HepG2 (cell line): ENCODE data around the gene DICER1. TPM values are rescaled to one million over a fixed set of nuclear protein-coding genes. Genes with fewer than 3 reads are reported as not detected.

Experiments
- ASH2L ChIP-seq: fragments of 300-600, 200-600 bp; sonication (generic); IDR thresholded peaks from 2 replicates; pipeline ENCODE4 v1.7.0; 2017; ENCODE audit warnings: low read depth, mild to moderate bottlenecking, moderate library complexity, mixed read lengths, low read length; ENCODE audit not compliant: insufficient read length
- ATF7-NPFF ChIP-seq: sonication (generic); formaldehyde crosslinking; IDR thresholded peaks from 2 replicates; pipeline ENCODE4 v1.8.1; 2023; ENCODE audit warnings: mild to moderate bottlenecking, low read depth, missing genetic modification reagents, moderate library complexity
- EZH2 ChIP-seq: conservative IDR thresholded peaks from 2 replicates; pipeline ENCODE4 v1.6.1; 2012; ENCODE audit warnings: mild to moderate bottlenecking, low read depth, low read length, moderate library complexity
- HIC2 ChIP-seq: sonication (generic); formaldehyde crosslinking; IDR thresholded peaks from 2 replicates; pipeline ENCODE4 v1.9.0; 2022; ENCODE audit warnings: low read depth, missing genetic modification reagents
- HNF4G ChIP-seq, 2 experiments: sonication (generic) in 1 of 2; formaldehyde crosslinking in 1 of 2; IDR thresholded peaks; 2 replicates each; pipeline versions ENCODE4 v1.4.0 to v1.6.1; 2011 to 2020; ENCODE audit warnings: borderline replicate concordance in 2 of 2, low read depth in 2 of 2, mild to moderate bottlenecking in 2 of 2, low read length in 1 of 2, missing genetic modification reagents in 1 of 2, moderate library complexity in 1 of 2
- HNRNPH1 ChIP-seq: fragments of 200-400 bp; formaldehyde crosslinking; optimal IDR thresholded peaks from 2 replicates; pipeline ENCODE3; 2017; ENCODE audit warnings: mild to moderate bottlenecking, low read depth, low read length
- HNRNPL ChIP-seq: fragments of 200-400 bp; formaldehyde crosslinking; IDR thresholded peaks from 2 replicates; pipeline ENCODE4 v1.6.1; 2017; ENCODE audit warnings: mild to moderate bottlenecking, low read depth, low read length
- LCORL ChIP-seq, 2 experiments: fragments of 450-650 bp in 1 of 2; sonication (generic) in 1 of 2; formaldehyde crosslinking in 1 of 2; IDR thresholded peaks; 2 replicates each; pipeline versions ENCODE4 v1.5.0 to v1.6.1; 2017 to 2020; ENCODE audit warnings: antibody characterized with exemption in 1 of 2, missing genetic modification reagents in 1 of 2
- MAFF ChIP-seq: IDR thresholded peaks from 2 replicates; pipeline ENCODE4 v1.6.1; 2011; ENCODE audit warnings: low read depth, low read length, improper control_type of control experiment
- MEIS1 ChIP-seq: sonication (generic); formaldehyde crosslinking; IDR thresholded peaks from 2 replicates; pipeline ENCODE4 v1.9.0; 2021; ENCODE audit warnings: mild to moderate bottlenecking, missing genetic modification reagents, moderate library complexity, borderline replicate concordance
- RELA ChIP-seq: sonication (generic); formaldehyde crosslinking; IDR thresholded peaks from 2 replicates; pipeline ENCODE4 v1.4.0; 2020; ENCODE audit warnings: missing genetic modification reagents
- SIX1 ChIP-seq: sonication (generic); formaldehyde crosslinking; IDR thresholded peaks from 2 replicates; pipeline ENCODE4 v1.4.0; 2020; ENCODE audit warnings: missing genetic modification reagents, borderline replicate concordance
- SUZ12 ChIP-seq: fragments of 150-350 bp; IDR thresholded peaks from 2 replicates; pipeline ENCODE4 v1.6.1; 2014; ENCODE audit warnings: low read depth, low read length
- ZBTB14 ChIP-seq: sonication (generic); formaldehyde crosslinking; IDR thresholded peaks from 2 replicates; pipeline ENCODE4 v1.4.0; 2020; ENCODE audit warnings: missing genetic modification reagents
- ZBTB42 ChIP-seq: sonication (generic); formaldehyde crosslinking; IDR thresholded peaks from 2 replicates; pipeline ENCODE4 v1.5.0; 2020; ENCODE audit warnings: mild to moderate bottlenecking, missing genetic modification reagents
- ZEB1 ChIP-seq: IDR thresholded peaks from 2 replicates; pipeline ENCODE4 v1.6.1; 2012; ENCODE audit warnings: mild to moderate bottlenecking, low read depth, inconsistent platforms; ENCODE audit not compliant: insufficient replicate concordance
- ZNF101 ChIP-seq: sonication (generic); formaldehyde crosslinking; IDR thresholded peaks from 2 replicates; pipeline ENCODE4 v1.4.0; 2020; ENCODE audit warnings: mild to moderate bottlenecking, low read depth, missing genetic modification reagents, borderline replicate concordance
- ZNF563 ChIP-seq: sonication (generic); formaldehyde crosslinking; IDR thresholded peaks from 2 replicates; pipeline ENCODE4 v1.8.0; 2022; ENCODE audit warnings: mild to moderate bottlenecking, moderate library complexity, missing genetic modification reagents
- ZNF644 ChIP-seq: IDR thresholded peaks from 2 replicates; pipeline ENCODE4 v1.6.1; 2016; ENCODE audit warnings: low read depth
- ZNF75D ChIP-seq: sonication (generic); formaldehyde crosslinking; IDR thresholded peaks from 2 replicates; pipeline ENCODE4 v1.8.1; 2023; ENCODE audit warnings: missing genetic modification reagents, mild to moderate bottlenecking, borderline replicate concordance
- ZNF790 ChIP-seq: sonication (generic); formaldehyde crosslinking; IDR thresholded peaks from 2 replicates; pipeline ENCODE4 v1.8.0; 2022; ENCODE audit warnings: missing genetic modification reagents, mild to moderate bottlenecking, borderline replicate concordance
- ZSCAN22 ChIP-seq: sonication (generic); formaldehyde crosslinking; IDR thresholded peaks from 2 replicates; pipeline ENCODE4 v1.4.0; 2020; ENCODE audit warnings: mild to moderate bottlenecking, missing genetic modification reagents
- polyA plus RNA-seq, 8 experiments: library from polyadenylated mRNA; depleted of rRNA in 3 of 8; stranded (reverse) in 7 of 8; unstranded in 1 of 8; fragments of >200 nt; fragmentation: Illumina TruSeq in 4 of 8; extraction: Trizol in 4 of 8; gene quantifications; 2 replicates each; pipeline versions ENCODE4 v1.2.1 to v1.2.3, GENCODE V29; 2011 to 2016; ENCODE audit warnings: low read depth in 4 of 8, missing spikeins in 1 of 8, mixed read lengths in 1 of 8; ENCODE audit not compliant: insufficient read depth in 1 of 8
- total RNA-seq, 5 experiments: library from RNA; depleted of rRNA; stranded (reverse); fragments of >200 nt; fragmentation: Illumina TruSeq; extraction: Trizol; gene quantifications; 2 replicates each; pipeline ENCODE4 v1.2.3, GENCODE V29; 2016; ENCODE audit warnings: low read depth in 1 of 5
- TF ChIP-seq, protein P1 (sequence below): sonication (generic); formaldehyde crosslinking; IDR thresholded peaks from 2 replicates; pipeline ENCODE4 v1.4.0; 2020; ENCODE audit warnings: mild to moderate bottlenecking, missing genetic modification reagents

Gene DICER1
- total and polyA plus RNA-seq, 2 of the 13 experiments (the other 11 are each of a cell fraction or from before 2014, with no cell fraction given) = 31.8 to 61.9 TPM

DNA sequence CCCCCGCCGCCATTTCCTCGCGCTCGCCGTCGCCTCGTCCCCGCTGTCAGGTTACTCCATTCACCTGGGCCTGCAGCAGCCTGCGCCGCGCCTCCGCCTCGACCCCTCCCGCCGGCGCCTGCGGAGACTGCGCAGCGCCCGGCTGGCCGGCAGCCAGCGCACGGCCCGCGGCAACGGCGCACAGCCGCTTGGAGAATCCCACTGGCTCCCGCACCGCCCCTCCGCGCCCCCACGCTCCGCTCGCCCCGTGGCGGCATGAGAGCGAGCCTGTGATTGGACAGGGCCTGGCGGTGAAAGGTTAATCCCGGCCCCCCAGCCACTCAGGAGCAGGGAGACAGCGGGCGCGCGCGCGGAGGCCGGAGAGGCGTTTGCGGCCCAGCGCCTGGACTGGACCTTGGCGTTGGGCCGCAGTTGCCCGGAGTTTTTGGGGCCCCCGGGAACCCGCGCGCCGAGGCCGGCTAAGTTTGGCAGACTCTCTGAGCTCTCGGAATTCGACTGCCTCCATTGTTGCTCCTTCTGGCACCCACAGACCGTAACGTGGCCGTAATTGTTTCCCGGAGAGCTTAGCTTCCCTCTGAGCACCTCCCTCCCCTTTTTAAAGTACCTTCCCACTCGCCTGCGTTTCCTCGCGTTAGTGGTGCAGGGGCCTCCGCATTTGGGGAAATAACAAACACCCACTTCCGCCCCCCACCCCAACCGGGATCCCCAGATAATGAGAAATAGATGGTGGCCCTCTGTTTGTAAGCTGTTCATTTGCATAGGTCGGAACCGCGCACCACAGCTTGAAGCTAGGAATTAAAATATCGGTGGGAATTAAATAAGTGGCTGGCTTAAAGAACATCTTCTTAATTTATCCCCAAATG, at the start of gene DICER1 (continued):
- TF ChIP-seq HNRNPH1 = peak; percentile 99
- TF ChIP-seq ZNF790 (CRISPR knock-in tag) = peak; percentile 46; the same call in 1 of the 2 replicates
- TF ChIP-seq RELA (CRISPR knock-in tag) = 0 out of 2 replicates have a peak, but pooled peaks have one; percentile 42
- TF ChIP-seq ZNF75D (CRISPR knock-in tag) = peak; percentile 24; the same call in 1 of the 2 replicates
- no peak; the same call in 1 of the 2 replicates for TF ChIP-seq MEIS1 (CRISPR knock-in tag)
- TF ChIP-seq EZH2 = no peak
- TF ChIP-seq ZBTB42 (CRISPR knock-in tag) = peak; percentile 65; the same call in 1 of the 2 replicates
- TF ChIP-seq ZNF644 (CRISPR knock-in tag) = no peak; the same call in 1 of the 2 replicates
- TF ChIP-seq MAFF = no peak
- TF ChIP-seq ASH2L = peak; percentile 86
- no peak for TF ChIP-seq ZNF101 (CRISPR knock-in tag)
- no peak for TF ChIP-seq HNF4G (IDR thresholded peaks at IDR 0.05; ENCODE audit: borderline replicate concordance, low read depth, low read length)
- no peak for TF ChIP-seq HNF4G (CRISPR knock-in tag; IDR thresholded peaks at IDR 0.05; ENCODE audit: borderline replicate concordance, low read depth)
- peak; percentile 80; the same call in 1 of the 2 replicates for TF ChIP-seq ZBTB14 (CRISPR knock-in tag)
- peak; percentile 21; the same call in 1 of the 2 replicates for TF ChIP-seq ZNF563 (CRISPR knock-in tag)
- 0 out of 2 replicates have a peak, but pooled peaks have one; percentile 65 for TF ChIP-seq ATF7-NPFF (CRISPR knock-in tag)
- TF ChIP-seq ZSCAN22 (CRISPR knock-in tag) = no peak
- TF ChIP-seq SUZ12 = no peak
- TF ChIP-seq SIX1 = no peak
- TF ChIP-seq, protein P1, sequence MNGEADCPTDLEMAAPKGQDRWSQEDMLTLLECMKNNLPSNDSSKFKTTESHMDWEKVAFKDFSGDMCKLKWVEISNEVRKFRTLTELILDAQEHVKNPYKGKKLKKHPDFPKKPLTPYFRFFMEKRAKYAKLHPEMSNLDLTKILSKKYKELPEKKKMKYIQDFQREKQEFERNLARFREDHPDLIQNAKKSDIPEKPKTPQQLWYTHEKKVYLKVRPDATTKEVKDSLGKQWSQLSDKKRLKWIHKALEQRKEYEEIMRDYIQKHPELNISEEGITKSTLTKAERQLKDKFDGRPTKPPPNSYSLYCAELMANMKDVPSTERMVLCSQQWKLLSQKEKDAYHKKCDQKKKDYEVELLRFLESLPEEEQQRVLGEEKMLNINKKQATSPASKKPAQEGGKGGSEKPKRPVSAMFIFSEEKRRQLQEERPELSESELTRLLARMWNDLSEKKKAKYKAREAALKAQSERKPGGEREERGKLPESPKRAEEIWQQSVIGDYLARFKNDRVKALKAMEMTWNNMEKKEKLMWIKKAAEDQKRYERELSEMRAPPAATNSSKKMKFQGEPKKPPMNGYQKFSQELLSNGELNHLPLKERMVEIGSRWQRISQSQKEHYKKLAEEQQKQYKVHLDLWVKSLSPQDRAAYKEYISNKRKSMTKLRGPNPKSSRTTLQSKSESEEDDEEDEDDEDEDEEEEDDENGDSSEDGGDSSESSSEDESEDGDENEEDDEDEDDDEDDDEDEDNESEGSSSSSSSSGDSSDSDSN (CRISPR knock-in tag) = no peak
- TF ChIP-seq LCORL (IDR thresholded peaks at IDR 0.05) = peak; percentile 70; the same call in 1 of the 2 replicates
- peak; percentile 64; the same call in 1 of the 2 replicates for TF ChIP-seq LCORL (CRISPR knock-in tag; IDR thresholded peaks at IDR 0.05)
- no peak for TF ChIP-seq HNRNPL
- TF ChIP-seq ZEB1 = no peak
- no peak for TF ChIP-seq HIC2 (CRISPR knock-in tag)
